LNCAP (cell line): ENCODE results near the gene SCYL1.

Experiments used
- CTCF ChIP-seq: fragments of 450-650 bp; IDR thresholded peaks from 2 replicates; pipeline ENCODE4 v1.5.1; 2017; ENCODE audit warnings: mild to moderate bottlenecking

The SCYL1 gene

GRCh38 chr11:65485920-65486219 is 39.0 kb upstream of the SCYL1 start:
- no peak for TF ChIP-seq CTCF

GRCh38 chr11:65486570-65487466 is 38.1 kb upstream of the SCYL1 start:
- TF ChIP-seq CTCF: no peak

- no peak for TF ChIP-seq CTCF
Measured at GRCh38 chr11:65487467-65488272, 37.2 kb upstream of the SCYL1 start.

- TF ChIP-seq CTCF: no peak
Measured at GRCh38 chr11:65488273-65489034, 36.4 kb upstream of the SCYL1 start.

GRCh38 chr11:65489035-65489705 is 35.7 kb upstream of the SCYL1 start:
- TF ChIP-seq CTCF: no peak

- no peak for TF ChIP-seq CTCF
Measured at GRCh38 chr11:65489706-65490320, 35.1 kb upstream of the SCYL1 start.

- no peak for TF ChIP-seq CTCF
Measured at GRCh38 chr11:65491163-65491465, 33.8 kb upstream of the SCYL1 start.
